GM12801 (cell line): ENCODE measurements around the gene ALOXE3.

Experiments
- CTCF ChIP-seq: IDR thresholded peaks from one replicate; pipeline ENCODE4 v1.5.1; 2011; ENCODE audit warnings: control low read depth; ENCODE audit not compliant: insufficient read length; ENCODE audit errors: extremely low read depth

ALOXE3 gene

GRCh38 chr17:8089728-8090127 is 28.6 kb downstream of the ALOXE3 start:
- no peak for TF ChIP-seq CTCF

- no peak for TF ChIP-seq CTCF
Measured at GRCh38 chr17:8087952-8088230, 30.4 kb downstream of the ALOXE3 start.

- no peak for TF ChIP-seq CTCF
Measured at GRCh38 chr17:8087075-8087951, 31.0 kb downstream of the ALOXE3 start, which contains the start of gene ALOX12B. TSS of gene ALOX12B (minus strand) at chr17:8087716. CDS start at chr17:8087442, 274 bp downstream.

- TF ChIP-seq CTCF: no peak
Measured at GRCh38 chr17:8084250-8084649, 34.1 kb downstream of the ALOXE3 start.

- no peak for TF ChIP-seq CTCF
Measured at GRCh38 chr17:8082292-8082691, 36.0 kb downstream of the ALOXE3 start.

GRCh38 chr17:8081876-8082275 is 36.4 kb downstream of the ALOXE3 start:
- TF ChIP-seq CTCF: no peak

GRCh38 chr17:8080799-8081219 is 37.5 kb downstream of the ALOXE3 start:
- no peak for TF ChIP-seq CTCF
